Glomerular endothelial cell (primary cell): Measurements from ENCODE around the gene SYCP2L. TPM values are rescaled to one million over a fixed set of nuclear protein-coding genes. Genes with fewer than 3 reads are reported as not detected.
"Not testable (repeated sequence)": the region's sequence is repeated elsewhere in the genome, so short reads cannot be mapped to it uniquely, and the experiment has no call there.

Experiments
- DNase-seq: peaks from one replicate; pipeline ENCODE4 v3.0.0-alpha.2; 2011; ENCODE audit warnings: low read depth, low spot score; ENCODE audit errors: extremely low read depth
- total RNA-seq: library from RNA; depleted of rRNA; stranded (reverse); fragments of >200 nt; gene quantifications from 2 replicates; pipeline ENCODE4 v1.2.3, GENCODE V29; 2015

SYCP2L gene
- total RNA-seq, 1 donor from 2014 or later: 0.88 TPM

DNA sequence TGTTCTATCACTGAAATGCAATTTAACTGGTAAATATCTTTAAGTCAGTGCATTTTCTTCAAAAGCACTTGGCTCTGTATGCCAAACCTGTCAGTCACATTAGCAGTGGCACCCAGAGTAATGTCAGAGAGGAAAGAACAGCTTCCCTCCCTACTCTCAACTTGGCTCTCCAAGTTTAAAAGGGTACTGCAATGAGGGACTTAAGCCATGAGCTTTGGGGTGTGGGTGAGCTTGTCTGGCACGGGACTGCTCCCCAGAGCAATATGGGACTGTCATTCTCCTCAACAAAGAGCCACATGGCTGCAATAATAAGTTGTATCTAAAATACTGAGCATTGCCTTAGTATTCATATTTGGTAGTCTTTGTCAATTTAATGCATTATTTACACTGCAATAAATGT lies 9.0 kb upstream of the SYCP2L start:
- no peak for DNase-seq

DNA sequence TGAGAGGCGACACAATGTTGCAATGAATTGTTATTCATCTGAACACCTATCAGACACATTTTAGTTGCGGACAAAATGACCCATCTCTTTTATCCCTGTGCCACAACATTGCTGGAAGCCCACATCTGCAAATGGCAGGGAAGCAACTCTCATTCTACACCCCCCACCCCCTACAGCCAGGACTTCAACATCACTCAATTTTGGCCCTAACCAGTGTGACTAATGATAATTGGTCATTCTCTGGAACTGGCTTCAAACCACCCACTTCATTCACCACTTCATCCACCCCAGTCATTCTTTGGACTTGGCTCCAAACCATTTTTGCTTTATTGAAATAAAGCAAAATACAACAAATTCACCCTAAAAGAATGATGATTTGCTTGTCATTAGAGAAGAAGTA lies 6.5 kb upstream of the SYCP2L start:
- no peak for DNase-seq

DNA sequence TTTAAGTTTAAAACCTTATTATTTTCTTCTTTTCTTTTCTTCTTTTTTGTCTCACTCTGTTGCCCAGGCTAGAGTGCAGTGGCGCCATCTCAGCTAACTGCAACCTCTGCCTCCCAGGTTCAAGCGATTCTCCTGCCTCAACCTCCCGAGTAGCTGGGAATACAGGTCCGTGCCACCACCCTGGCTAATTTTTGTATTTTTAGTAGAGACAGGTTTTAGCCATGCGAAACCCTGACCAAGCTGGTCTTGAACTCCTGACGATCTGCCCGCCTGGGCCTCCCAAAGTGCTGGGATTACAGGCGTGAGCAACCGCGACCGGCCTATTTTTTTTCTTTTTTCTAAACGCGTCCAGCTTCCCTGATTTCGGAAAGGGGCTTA lies 4.6 kb upstream of the SYCP2L start:
- DNase-seq: not testable (repeated sequence)

DNA sequence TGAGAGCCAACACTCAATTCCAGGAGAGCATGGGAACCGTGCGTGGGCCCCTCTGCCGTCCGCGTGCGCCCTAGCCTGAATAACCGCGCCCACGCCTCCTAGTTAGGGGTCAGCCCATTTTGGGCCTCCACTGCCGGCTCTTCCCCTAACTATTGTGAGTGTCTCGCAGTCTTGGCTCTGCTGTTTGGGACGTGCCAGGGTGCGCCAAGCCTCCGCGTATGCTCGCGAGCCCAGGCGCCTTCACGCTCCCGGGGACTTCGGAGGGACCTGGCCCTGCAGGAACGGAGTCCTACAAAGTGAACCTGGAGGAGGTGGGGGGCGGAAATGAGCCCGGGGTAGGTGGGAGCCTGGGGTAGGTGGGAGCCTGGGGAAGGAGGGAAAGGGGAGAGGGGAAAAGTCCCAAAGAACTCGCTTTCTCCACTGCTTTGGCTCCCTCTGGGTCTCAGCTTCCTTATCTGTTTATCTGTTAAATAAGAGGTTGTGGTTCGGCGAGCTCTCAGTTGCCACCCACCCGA lies 4.1 kb upstream of the SYCP2L start:
- no peak for DNase-seq

DNA sequence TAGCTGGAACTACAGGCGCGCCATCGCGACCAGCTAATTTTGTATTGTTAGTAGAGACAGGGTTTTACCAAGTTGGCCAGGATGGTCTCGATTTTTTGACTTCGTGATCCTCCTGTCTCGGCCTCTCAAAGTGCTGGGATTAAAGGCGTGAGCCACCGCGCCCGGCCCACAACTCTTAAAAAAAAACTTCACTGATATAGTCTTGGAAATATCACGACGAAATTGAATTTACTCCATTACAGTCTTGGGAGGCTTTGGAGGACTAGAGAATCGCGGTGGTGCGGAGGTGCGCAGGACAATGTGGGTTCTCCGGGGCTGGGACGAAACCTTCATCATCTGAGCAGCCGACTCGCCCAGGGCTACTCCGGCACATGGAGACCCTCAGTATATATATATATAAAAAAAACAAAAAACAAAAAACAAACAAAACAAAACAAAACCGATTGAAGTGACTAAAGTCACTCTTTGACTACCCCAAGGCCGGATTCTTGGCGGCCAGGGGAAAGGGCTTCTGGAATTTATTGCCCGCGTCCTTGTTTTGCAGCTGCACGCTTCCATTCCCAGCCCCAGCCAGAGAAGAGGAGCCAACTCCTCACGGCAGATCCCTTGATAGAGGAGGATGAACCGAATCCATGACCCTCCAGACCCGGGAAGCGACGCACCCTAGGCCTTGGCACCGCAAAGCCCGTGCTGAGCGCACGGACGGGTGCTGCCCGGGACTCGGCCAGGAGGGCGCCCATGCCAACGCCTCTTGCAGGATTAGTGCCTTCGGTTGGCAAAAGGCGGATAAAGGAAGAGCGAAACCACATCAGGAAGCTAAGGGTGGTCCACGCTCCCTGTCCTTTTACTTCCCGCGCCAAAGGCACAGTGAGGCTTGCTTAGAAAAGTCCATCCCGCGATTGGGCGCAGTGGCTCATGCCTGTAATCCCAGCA lies 3.3 kb upstream of the SYCP2L start:
- DNase-seq: no peak

DNA sequence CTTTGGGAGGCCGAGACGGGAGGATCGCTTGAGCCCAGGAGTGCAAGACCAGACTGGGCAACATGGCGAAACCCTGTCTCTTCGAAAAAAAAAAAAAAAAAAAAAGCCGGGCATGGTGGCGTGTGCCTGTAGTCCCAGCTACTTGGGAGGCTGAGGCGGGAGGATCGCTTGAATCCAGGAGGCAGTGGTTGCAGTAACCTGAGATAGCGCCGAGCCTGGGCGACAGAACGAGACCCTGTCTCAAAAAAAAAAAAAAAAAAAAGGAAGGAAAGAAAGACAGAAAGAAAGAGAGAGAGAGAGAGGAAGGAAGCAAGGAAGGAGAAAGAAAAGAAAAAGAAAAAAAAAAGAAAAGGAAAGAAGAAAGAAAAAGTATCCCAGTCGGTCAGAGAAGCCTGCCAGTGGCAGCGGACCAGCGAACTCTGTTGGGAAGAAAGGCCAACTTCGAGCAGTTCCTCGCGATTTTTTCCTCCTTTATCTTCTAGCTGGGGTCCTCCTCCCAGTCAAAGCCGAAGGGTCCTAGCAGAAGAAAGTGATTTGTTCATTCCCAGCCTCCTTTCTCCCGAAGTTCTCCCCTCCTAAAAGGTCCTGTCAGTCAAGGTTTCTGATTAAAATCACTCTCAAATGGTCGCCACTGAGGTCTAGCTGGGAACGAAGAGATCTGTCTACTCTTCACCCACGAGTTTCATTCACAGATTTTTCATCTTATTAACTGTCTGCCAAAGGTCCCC lies 2.4 kb upstream of the SYCP2L start:
- DNase-seq: no peak

- not testable (repeated sequence) for DNase-seq
These were observed 524 bp upstream of the SYCP2L start for GRCh38 chr6:10886365-10886690.

- DNase-seq: no peak
These were observed 3.3 kb downstream of the SYCP2L start for GRCh38 chr6:10890151-10890550.

DNA sequence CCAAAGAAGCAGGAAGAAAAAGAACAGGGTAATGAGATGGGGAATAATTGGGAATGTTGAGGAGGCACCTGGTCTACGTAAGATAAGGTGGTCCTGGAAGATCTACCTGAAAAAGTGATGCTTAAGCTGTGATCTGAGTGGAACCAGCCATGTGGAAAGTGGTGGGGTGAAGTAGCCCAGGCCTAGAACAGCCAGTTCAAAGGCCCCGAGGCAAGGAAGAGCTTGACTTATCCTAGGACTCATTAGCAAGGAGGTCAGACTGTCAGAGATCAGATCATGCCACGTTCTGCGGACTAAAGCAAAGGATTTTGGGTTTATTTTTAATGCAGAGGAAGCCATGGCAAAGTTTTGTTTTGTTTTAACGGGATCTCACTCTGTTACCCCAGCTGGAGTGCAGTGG lies 5.1 kb downstream of the SYCP2L start:
- DNase-seq: no peak

- DNase-seq: no peak
These were observed 8.1 kb downstream of the SYCP2L start for GRCh38 chr6:10894958-10895357.

- no peak for DNase-seq
These were observed 9.8 kb downstream of the SYCP2L start for GRCh38 chr6:10896691-10897090.

GRCh38 chr6:10901770-10902169 lies 14.9 kb downstream of the SYCP2L start:
- DNase-seq: no peak

GRCh38 chr6:10904015-10904414 lies 17.2 kb downstream of the SYCP2L start:
- no peak for DNase-seq

DNA sequence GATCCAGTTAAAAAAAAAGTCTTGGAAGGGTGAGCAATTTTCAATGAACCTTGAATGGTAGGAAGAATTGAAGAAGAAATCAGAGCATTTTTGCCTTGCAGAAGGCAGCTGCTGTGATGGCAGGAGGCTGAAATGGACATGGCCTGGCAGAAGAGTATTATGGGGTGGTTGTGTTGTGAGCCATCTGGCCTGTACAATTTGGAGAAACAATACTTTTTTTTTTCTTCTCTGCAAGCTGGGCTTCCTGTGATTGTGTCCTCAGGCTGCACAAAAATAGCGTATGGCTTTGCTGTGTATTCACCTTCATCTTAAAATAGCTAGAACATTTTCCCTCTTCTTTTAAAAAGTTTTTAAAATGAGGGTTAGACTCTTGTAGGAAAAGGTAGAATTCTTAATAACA lies 21.4 kb downstream of the SYCP2L start:
- DNase-seq: no peak

DNA sequence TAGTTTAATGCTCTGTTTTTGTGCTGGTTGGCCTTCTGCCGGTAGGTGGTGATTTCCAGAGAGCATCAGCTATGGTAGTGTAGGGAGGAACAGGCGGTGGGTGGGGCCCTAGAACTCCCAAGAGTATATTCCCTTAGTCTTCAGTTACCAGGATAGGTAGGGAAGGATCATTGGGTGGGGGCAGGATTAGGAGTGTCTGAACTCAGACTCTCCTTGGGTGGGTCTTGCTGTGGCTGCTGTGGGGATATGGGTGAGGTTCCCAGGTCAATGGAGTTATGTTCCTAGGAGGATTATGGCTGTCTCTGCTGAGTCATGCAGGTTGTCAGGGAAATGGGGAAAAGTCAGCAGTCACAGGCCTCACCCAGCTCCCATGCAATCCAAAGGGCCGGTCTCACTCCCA lies 32.7 kb downstream of the SYCP2L start:
- DNase-seq: not testable (repeated sequence)

GRCh38 chr6:10933126-10933525 lies 46.3 kb downstream of the SYCP2L start:
- DNase-seq: no peak

- no peak for DNase-seq
These were observed 53.0 kb downstream of the SYCP2L start for GRCh38 chr6:10939840-10940239.

DNA sequence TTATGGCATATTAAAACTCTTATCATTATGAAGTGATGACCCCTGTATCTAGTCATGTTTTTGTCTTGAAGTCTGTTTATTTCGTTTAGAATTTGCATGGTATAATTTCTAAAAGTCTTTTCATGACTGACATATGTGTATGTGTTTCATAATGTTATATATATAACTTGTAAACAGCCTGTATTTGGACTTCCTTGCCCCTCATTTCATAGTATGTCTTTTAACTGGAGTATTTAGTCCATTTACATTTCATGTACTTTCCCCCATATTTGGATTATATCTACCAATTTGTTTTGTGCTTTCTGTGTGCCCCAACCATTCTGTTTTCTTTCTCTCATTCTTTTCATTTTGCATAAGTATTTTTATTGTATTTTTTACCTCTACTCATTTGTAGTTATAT lies 59.0 kb downstream of the SYCP2L start:
- DNase-seq: no peak

DNA sequence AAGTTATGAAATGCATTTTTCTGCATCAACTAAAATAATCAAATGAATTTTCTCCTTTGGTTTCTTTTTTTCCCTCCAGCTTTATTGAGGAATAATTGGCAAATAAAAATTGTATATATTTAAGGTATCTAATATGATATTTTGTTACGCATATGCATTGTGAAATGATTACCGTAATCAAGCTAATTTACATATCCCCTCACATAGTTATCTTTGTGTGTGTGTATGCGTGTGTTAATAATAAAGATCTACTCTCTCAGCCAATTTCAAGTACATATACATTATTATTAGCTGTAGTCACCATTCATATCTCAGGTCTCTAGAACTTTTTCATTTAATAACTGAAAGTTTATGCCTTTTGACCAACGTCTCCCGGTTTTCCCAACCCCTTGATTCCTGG lies 61.1 kb downstream of the SYCP2L start:
- DNase-seq: no peak

GRCh38 chr6:10949579-10950490 lies 63.0 kb downstream of the SYCP2L start:
- no peak for DNase-seq
